ENCODE data around the gene PPIL1. TPM values are rescaled to one million over a fixed set of nuclear protein-coding genes. Genes with fewer than 3 reads are reported as not detected.

The PPIL1 gene
- total and polyA plus RNA-seq, 2 of the 4 experiments (the other 2 are of a cell fraction): 28.4 to 58.4 TPM

- Histone ChIP-seq H3K4ac (ENCODE audit: low read depth, low read length) (no peak overlapping the region), H2AK9ac (replicated peaks; ENCODE audit: low read depth, low read length, poor library complexity) (no peak overlapping the region), H4K20me1 (ENCODE audit: insufficient read depth, low read length) (no peaks in the 10 kb centered on the region), H2BK15ac (ENCODE audit: low read depth, low read length) (no peak overlapping the region), H3K9me3 (ENCODE audit: control insufficient read depth, insufficient read depth, low read length) (no peaks in the 10 kb centered on the region), H3K4me3 (ENCODE audit: insufficient read depth, low read depth, low read length) (no peak overlapping the region), H3K4me2 (ENCODE audit: low read depth, low read length) (no peak overlapping the region), H3K4me1 (ENCODE audit: control insufficient read depth, insufficient read depth, low read length) (peaks cover 1% of the 10 kb centered on the region; the same call in 1 of the 2 replicates), H3K9ac (ENCODE audit: low read depth, low read length) (no peak overlapping the region), H2AK5ac (ENCODE audit: low read depth, low read length) (no peak overlapping the region), H2BK5ac (ENCODE audit: low read depth, low read length, poor library complexity, severe bottlenecking) (no peak overlapping the region), H3K27me3 (ENCODE audit: control insufficient read depth, insufficient read depth, low read length) (peaks cover 29% of the 10 kb centered on the region), H3K14ac (replicated peaks; ENCODE audit: low read depth, low read length) (no peak overlapping the region), H4K5ac (ENCODE audit: low read depth, low read length) (no peak overlapping the region), H2AFZ (replicated peaks; ENCODE audit: low read length, poor library complexity) (no peak overlapping the region), H3K36me3 (ENCODE audit: control insufficient read depth, insufficient read depth, low read length) (no peaks in the 10 kb centered on the region), H3K18ac (ENCODE audit: low read depth, low read length) (no peak overlapping the region), H3K27ac (ENCODE audit: insufficient read depth, low read length) (no peak overlapping the region), H3K79me1 (ENCODE audit: low read depth in 1 of 2, low read length in 2 of 2) (no peaks in the 10 kb centered on the region), H2BK20ac (ENCODE audit: low read depth, low read length) (no peak overlapping the region), H4K91ac (ENCODE audit: insufficient read depth, low read depth, low read length) (no peak overlapping the region), H3K56ac (ENCODE audit: extremely low read depth, insufficient read depth, low read length) (no peak overlapping the region), H3K23ac (ENCODE audit: low read depth, low read length) (no peak overlapping the region), H3K9me1 (ENCODE audit: insufficient read depth, low read length) (no peaks in the 10 kb centered on the region; the same call in 1 of the 2 replicates), H4K8ac (ENCODE audit: low read depth in 2 of 2, low read length in 2 of 2) (no peak overlapping the region), H2BK120ac (ENCODE audit: low read depth, low read length) (no peak overlapping the region)
- dilution Hi-C loops (cut with HindIII; ENCODE audit: low sequenced_read_pairs, unreplicated experiment) (no loop called here), in situ Hi-C loops (cut with MboI; ENCODE audit: low sequenced_read_pairs) (no loop called here), intact Hi-C loops (cut with micrococcal nuclease) (no loop called here)
- POLR2A ChIA-PET (ENCODE audit: unreplicated experiment): no interaction called here
- no peak for DNase-seq
- WGBS, 2 experiments (ENCODE audit: extremely low coverage in 2 of 2, insufficient read length in 1 of 2): 75% methylated on average over 3 of the region's 7 CpGs; no CpG with 5 or more reads in 1 of the 2 experiments
- no TSS peak for BruUV-seq (replicated peaks)
- CTCF ChIA-PET: no interaction called here
- no peak for ATAC-seq (ENCODE audit: low read depth)
- no peak for TF ChIP-seq RCOR1 (IDR thresholded peaks at IDR 0.05; ENCODE audit: insufficient replicate concordance, low read length)
- no peak for TF ChIP-seq USF2 (IDR thresholded peaks at IDR 0.05; ENCODE audit: low read depth, low read length)
Observed at GRCh38 chr6:36814249-36814648, 60.4 kb downstream of the PPIL1 start.

Measured in IMR-90 (cell line).